Fibroblast of the aortic adventitia (primary cell): ENCODE results near the gene KIF25. TPM values are rescaled to one million over a fixed set of nuclear protein-coding genes. Genes with fewer than 3 reads are reported as not detected.

Experiments used
- DNase-seq: peaks from one replicate; pipeline ENCODE4 v3.0.0-alpha.2; 2010; ENCODE audit warnings: low read depth
- H3K4me3 ChIP-seq: 2 replicates; pipeline ENCODE4 v1.5.1; 2011; ENCODE audit warnings: low read depth, mild to moderate bottlenecking, control low read depth, low read length, moderate library complexity
- CTCF ChIP-seq: IDR thresholded peaks from 2 replicates; pipeline ENCODE4 v1.5.1; 2011; ENCODE audit warnings: mild to moderate bottlenecking, low read length, control low read depth, inconsistent platforms; ENCODE audit not compliant: insufficient read depth
- total RNA-seq: library from RNA; depleted of rRNA; stranded (reverse); fragments of >200 nt; gene quantifications from 2 replicates; pipeline ENCODE4 v1.2.3, GENCODE V29; 2012; ENCODE audit warnings: low replicate concordance

The KIF25 gene
- total RNA-seq, 1 donor = not detected

- peak; percentile 43 for DNase-seq
- no peak overlapping the region for H3K4me3 ChIP-seq
- TF ChIP-seq CTCF = no peak
Observed at GRCh38 chr6:168088161-168089053, 90.9 kb downstream of the KIF25 start.

GRCh38 chr6:168089186-168090063, 92.0 kb downstream of the KIF25 start:
- H3K4me3 ChIP-seq = no peak overlapping the region
- DNase-seq = no peak
- TF ChIP-seq CTCF = no peak

GRCh38 chr6:168090064-168090690, 92.7 kb downstream of the KIF25 start:
- no peak overlapping the region for H3K4me3 ChIP-seq
- DNase-seq = no peak
- TF ChIP-seq CTCF = no peak

- TF ChIP-seq CTCF = no peak
- DNase-seq = no peak
- H3K4me3 ChIP-seq = no peak overlapping the region
Observed at GRCh38 chr6:168090706-168091105, 93.2 kb downstream of the KIF25 start.

- no peak for TF ChIP-seq CTCF
- DNase-seq = no peak
- H3K4me3 ChIP-seq = no peak overlapping the region
Observed at GRCh38 chr6:168091381-168092264, 94.2 kb downstream of the KIF25 start.

- no peak overlapping the region for H3K4me3 ChIP-seq
- no peak for TF ChIP-seq CTCF
- no peak for DNase-seq
Observed at GRCh38 chr6:168092541-168092940, 95.1 kb downstream of the KIF25 start.
